VCaP (cell line): ENCODE measurements around the gene SPOCD1.

Source experiments
- H3K27ac ChIP-seq: fragments of 450-650 bp; 2 replicates; pipeline ENCODE4 v1.5.1; 2017
- TF ChIP-seq, protein P1 (sequence below): fragments of 450-650 bp; conservative IDR thresholded peaks from 2 replicates; pipeline ENCODE4 v1.5.1; 2017; ENCODE audit warnings: mild to moderate bottlenecking, moderate library complexity

The SPOCD1 gene

DNA sequence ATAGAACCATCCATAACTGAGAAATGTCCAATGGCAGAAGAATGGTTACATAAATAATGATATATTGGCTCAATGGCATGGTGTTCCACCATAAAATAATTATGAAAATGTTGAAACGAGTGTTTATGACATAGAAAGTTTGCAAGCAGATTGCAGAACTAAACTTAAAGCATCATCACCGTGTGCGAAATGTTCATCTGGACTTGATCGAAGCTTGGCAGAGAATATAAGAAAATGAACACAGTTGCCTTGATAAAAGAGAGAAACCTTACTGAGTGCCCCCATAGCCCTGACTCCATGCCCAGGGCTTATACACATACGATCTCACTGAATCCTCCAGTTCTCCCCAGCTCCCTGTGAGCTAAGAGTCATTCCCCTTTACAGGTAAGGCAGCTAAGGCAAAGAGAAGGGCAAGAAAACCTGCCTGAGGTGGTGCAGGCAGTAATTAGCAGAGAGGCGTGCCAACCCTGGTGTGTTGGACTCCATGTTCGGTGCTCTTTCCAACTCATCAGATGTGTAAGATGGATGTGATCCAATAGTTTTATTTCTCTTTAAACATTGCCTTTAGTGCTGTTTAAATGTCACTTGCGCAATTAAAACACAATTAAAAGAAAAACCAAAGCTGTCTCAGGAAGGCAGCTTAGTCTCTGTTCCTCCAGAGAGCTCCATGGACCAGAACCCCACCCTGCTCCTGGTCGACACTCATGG, 21.8 kb upstream of the SPOCD1 start:
- H3K27ac ChIP-seq, result peak overlapping the region; percentile 25; the same call in 1 of the 2 replicates
- TF ChIP-seq, protein P1, sequence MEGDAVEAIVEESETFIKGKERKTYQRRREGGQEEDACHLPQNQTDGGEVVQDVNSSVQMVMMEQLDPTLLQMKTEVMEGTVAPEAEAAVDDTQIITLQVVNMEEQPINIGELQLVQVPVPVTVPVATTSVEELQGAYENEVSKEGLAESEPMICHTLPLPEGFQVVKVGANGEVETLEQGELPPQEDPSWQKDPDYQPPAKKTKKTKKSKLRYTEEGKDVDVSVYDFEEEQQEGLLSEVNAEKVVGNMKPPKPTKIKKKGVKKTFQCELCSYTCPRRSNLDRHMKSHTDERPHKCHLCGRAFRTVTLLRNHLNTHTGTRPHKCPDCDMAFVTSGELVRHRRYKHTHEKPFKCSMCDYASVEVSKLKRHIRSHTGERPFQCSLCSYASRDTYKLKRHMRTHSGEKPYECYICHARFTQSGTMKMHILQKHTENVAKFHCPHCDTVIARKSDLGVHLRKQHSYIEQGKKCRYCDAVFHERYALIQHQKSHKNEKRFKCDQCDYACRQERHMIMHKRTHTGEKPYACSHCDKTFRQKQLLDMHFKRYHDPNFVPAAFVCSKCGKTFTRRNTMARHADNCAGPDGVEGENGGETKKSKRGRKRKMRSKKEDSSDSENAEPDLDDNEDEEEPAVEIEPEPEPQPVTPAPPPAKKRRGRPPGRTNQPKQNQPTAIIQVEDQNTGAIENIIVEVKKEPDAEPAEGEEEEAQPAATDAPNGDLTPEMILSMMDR, result no peak

DNA sequence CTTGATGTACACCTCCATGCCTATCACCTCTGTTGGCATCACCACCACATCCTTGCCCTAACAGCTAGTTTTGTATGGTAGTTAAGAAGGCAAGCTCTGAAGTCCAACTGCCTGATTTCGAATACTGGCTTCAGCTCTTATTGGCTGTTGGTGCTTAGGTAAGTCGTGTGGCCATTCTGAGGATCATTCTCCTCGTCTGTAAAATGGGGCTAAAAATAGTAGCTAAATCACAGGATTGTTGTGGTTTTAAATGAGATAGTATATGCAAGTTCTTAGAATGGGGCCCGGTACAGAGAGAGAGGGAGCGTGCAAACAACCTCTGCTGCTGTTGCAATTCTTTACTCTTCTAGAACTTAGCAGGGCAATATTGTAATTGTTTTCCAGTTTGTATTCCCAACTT, 20.8 kb upstream of the SPOCD1 start:
- TF ChIP-seq, protein P1, result no peak
- no peak overlapping the region for H3K27ac ChIP-seq

DNA sequence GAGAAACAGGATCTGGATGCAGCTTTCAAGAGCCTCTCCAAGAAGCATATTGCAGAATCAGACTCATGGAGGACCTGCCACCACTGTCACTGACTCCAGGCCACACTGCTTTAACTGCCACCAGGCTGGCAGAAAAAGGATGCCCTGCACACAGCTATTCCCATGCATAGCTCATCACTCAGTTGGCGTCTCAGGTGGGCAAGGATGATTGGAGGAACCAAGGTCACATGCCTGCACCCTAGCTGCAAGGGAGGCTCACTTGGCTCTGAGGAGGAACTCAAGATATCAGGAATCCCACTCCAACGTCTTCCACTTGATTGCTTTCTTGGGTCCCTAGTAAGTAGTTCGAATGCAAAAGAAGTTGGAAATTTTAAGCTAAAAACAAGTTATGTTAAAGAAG, 19.6 kb upstream of the SPOCD1 start:
- TF ChIP-seq, protein P1, result no peak
- no peak overlapping the region for H3K27ac ChIP-seq

DNA sequence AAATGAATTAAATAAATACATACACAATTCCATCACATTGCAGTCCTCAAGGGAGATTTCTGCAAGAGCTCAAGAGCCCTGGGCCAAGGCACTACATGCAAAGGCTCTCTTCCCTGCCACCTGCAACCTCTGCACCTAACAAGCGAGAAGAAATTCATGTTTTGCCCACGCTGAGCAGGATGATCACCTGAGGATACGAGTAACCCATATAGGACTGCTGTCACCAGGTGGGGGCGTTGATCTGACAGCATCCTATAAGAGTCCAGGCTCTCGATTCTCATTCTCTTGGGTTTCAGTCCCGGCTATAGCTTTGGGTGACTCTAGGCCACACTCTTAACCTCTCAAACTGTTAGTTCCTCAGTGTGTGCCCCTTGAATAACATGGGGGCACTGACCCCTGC, 18.7 kb upstream of the SPOCD1 start:
- TF ChIP-seq, protein P1, result no peak
- H3K27ac ChIP-seq, result no peak overlapping the region

DNA sequence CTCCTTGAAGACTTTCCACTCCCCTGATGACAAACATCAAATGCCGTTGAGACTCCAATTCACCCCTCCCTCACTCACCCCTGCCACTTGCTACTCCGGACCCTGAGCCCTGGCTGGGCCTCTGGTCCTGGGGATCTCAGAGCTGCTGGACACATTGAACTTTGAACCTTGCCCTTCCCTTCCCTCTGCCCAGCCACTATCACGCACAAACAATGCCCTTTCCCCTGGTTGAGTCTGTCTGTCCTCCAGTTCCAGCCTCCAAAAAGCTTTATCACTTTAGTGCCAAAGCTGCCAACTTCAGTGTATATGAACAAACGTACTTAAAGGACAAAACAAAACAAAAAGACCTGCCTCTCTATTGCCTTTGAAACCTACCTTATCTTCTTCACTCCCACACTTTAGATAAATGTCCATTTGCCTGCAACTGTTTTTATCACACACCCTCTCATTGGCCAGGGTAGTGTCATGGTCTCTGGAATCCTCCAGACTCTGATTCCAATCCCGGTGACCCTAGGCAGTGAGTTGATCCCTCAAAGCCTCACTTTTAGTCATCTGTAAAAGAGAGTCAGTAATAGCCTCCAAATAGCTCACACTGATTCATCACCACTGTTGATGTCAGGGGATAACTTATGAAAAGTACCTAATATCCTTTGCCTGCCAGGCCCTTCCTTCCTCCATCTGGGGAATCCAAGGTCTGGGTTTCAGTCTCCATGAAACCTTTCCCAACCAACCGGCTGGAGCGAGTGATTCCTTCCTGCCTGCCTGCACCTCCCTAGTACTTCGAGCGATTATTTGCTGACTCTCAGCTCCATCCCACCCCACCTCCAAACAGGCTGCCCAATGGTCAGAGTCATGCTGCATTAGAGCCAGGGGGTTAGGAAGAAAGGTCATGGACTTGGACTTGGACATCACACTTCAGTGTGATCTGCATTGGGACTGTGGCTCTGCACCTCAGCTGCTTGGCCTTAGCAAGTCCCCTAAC, 15.9 kb upstream of the SPOCD1 start:
- TF ChIP-seq, protein P1, result no peak
- H3K27ac ChIP-seq, result no peak overlapping the region

DNA sequence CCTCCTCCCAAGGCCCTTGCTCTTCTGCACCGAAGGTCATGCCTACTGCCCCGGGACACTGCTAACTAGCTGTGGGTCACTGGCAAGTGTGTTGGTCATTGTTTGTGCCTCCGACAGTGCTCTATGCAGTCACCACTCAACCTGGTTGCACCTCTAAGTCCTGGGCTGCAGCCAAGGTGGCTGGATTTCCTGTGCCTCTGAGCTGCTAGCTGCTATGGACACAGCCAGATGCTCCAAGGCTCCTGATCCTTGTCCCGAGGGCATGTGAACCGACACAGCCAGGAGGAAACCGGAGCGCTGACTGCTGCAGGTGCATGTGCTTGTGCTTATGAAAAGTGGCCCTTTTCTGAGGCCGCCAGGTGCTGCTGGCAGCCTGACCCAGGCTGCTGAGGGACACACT, 14.7 kb upstream of the SPOCD1 start:
- TF ChIP-seq, protein P1, result no peak
- H3K27ac ChIP-seq, result no peak overlapping the region

DNA sequence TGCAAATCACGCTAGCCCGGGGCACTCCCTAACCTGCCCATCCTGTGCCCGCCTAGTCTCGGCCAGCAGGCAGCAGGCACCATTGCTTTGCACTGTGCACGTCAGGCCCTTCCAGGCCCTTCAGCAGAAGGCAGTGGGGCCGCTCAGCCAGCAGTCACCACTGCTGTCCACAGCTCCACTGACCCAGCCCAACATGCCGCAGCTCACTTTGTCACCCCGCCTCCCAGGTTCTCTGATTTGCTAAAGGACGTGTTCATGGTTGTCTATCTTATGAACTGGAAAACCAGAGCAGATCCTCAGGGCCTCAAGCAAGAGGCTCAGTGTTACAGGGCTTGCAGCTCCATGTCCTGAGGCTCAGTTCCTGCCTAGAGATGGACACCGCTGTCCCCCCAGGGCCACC, 14.2 kb upstream of the SPOCD1 start:
- no peak overlapping the region for H3K27ac ChIP-seq
- TF ChIP-seq, protein P1, result no peak
